Sigmoid colon (tissue), 7 donors: ENCODE measurements around the gene HOXC5. TPM values are rescaled to one million over a fixed set of nuclear protein-coding genes. Genes with fewer than 3 reads are reported as not detected.

Source experiments
- DNase-seq: peaks from one replicate; pipeline ENCODE4 v3.0.0-alpha.2; 2019
- H3K27ac ChIP-seq, 4 donors: fragments of 200-600 bp; sonication (generic); one replicate each; pipeline ENCODE4 v1.5.1; 2016 to 2019; ENCODE audit warnings: mild to moderate bottlenecking in 1 of 4
- H3K27me3 ChIP-seq, 3 donors: fragments of 200-600 bp; sonication (generic); one replicate each; pipeline ENCODE4 v1.5.1; 2019; ENCODE audit warnings: mild to moderate bottlenecking in 1 of 3
- H3K36me3 ChIP-seq, 4 donors: fragments of 200-600 bp; sonication (generic); one replicate each; pipeline ENCODE4 v1.5.1; 2016 to 2019
- H3K4me1 ChIP-seq, 4 donors: fragments of 200-600 bp; sonication (generic); one replicate each; pipeline ENCODE4 v1.5.1; 2017 to 2019
- H3K4me3 ChIP-seq, 4 donors: fragments of 200-600 bp; sonication (generic); one replicate each; pipeline ENCODE4 v1.5.1; 2017 to 2019; ENCODE audit warnings: mild to moderate bottlenecking in 2 of 4, moderate library complexity in 1 of 4
- H3K9me3 ChIP-seq, 4 donors: fragments of 200-600 bp in 3 of 4; sonication (generic) in 3 of 4; one replicate each; pipeline versions ENCODE4 v1.5.1 to v1.6.1; 2013 to 2019
- EP300 ChIP-seq, 4 donors: sonication (generic); formaldehyde crosslinking; IDR thresholded peaks; one replicate each; pipeline ENCODE4 v1.6.1; 2017; ENCODE audit warnings: antibody characterized with exemption in 4 of 4
- POLR2A ChIP-seq, 2 donors: fragments of 450-650 bp; IDR thresholded peaks; one replicate each; pipeline ENCODE4 v1.6.1; 2016; ENCODE audit warnings: antibody characterized with exemption in 2 of 2, mild to moderate bottlenecking in 2 of 2, moderate library complexity in 2 of 2
- POLR2AphosphoS5 ChIP-seq, 4 donors: sonication (generic); formaldehyde crosslinking; IDR thresholded peaks; one replicate each; pipeline ENCODE4 v1.6.1; 2017; ENCODE audit warnings: antibody characterized with exemption in 4 of 4
- WGBS, 2 donors: extraction: QIAGEN DNeasy Blood & Tissue Kit; methylation state at CpG; one replicate each; pipeline ENCODE4 v1.1.7; 2013; 5-methylcytosine and 5-hydroxymethylcytosine counted together
- intact Hi-C: fragments of 100-400 bp; cut with DNase I; formaldehyde crosslinking; loops from one replicate; pipeline ENCODE4 v1.15.1; 2023
- polyA plus RNA-seq, 3 donors: library from polyadenylated mRNA; stranded (reverse); fragments of 200-250 nt; gene quantifications; one replicate each; pipeline ENCODE4 v1.2.3, GENCODE V29; 2013
- total RNA-seq, 4 donors: library from RNA; depleted of rRNA; stranded (reverse); fragments of >200 nt; gene quantifications; one replicate each; pipeline ENCODE4 v1.1.0, GENCODE V29; 2016
- TF ChIP-seq, protein P1 (sequence below), 4 experiments: fragments of 450-650 bp in 3 of 4; fragments of 200-600 bp in 1 of 4; IDR thresholded peaks; one replicate each; pipeline ENCODE4 v1.5.1; 2016 to 2019; ENCODE audit warnings: antibody characterized with exemption in 4 of 4, mild to moderate bottlenecking in 3 of 4, moderate library complexity in 2 of 4
- donor health status: healthy with polysubstance abuse.
- donor health status: Bipolar disorder and iron deficiency.
- donor health status: healthy.

The HOXC5 gene
- total and polyA plus RNA-seq, 7 donors = 0.03 to 1.4 TPM; not detected in 5

DNA sequence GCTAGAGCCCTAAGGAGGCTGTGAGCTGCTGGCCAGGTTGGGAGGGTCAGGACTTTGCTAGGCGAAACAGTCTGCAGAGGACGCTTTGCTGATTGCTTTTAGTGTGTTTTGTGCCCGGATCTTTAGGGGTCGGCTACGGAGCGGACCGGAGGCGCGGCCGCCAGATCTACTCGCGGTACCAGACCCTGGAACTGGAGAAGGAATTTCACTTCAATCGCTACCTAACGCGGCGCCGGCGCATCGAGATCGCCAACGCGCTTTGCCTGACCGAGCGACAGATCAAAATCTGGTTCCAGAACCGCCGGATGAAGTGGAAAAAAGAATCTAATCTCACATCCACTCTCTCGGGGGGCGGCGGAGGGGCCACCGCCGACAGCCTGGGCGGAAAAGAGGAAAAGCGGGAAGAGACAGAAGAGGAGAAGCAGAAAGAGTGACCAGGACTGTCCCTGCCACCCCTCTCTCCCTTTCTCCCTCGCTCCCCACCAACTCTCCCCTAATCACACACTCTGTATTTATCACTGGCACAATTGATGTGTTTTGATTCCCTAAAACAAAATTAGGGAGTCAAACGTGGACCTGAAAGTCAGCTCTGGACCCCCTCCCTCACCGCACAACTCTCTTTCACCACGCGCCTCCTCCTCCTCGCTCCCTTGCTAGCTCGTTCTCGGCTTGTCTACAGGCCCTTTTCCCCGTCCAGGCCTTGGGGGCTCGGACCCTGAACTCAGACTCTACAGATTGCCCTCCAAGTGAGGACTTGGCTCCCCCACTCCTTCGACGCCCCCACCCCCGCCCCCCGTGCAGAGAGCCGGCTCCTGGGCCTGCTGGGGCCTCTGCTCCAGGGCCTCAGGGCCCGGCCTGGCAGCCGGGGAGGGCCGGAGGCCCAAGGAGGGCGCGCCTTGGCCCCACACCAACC, 3.1 kb upstream of the HOXC5 start:
- no peaks in the 10 kb centered on the region for H3K36me3 ChIP-seq
- DNase-seq = no peak
- TF ChIP-seq EP300 (IDR thresholded peaks at IDR 0.05) (no peak), POLR2AphosphoS5 (IDR thresholded peaks at IDR 0.05) (no peak), POLR2A (IDR thresholded peaks at IDR 0.05) (no peak)
- TF ChIP-seq, protein P1, sequence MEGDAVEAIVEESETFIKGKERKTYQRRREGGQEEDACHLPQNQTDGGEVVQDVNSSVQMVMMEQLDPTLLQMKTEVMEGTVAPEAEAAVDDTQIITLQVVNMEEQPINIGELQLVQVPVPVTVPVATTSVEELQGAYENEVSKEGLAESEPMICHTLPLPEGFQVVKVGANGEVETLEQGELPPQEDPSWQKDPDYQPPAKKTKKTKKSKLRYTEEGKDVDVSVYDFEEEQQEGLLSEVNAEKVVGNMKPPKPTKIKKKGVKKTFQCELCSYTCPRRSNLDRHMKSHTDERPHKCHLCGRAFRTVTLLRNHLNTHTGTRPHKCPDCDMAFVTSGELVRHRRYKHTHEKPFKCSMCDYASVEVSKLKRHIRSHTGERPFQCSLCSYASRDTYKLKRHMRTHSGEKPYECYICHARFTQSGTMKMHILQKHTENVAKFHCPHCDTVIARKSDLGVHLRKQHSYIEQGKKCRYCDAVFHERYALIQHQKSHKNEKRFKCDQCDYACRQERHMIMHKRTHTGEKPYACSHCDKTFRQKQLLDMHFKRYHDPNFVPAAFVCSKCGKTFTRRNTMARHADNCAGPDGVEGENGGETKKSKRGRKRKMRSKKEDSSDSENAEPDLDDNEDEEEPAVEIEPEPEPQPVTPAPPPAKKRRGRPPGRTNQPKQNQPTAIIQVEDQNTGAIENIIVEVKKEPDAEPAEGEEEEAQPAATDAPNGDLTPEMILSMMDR (IDR thresholded peaks at IDR 0.05) = no peak
- H3K27ac ChIP-seq = no peak overlapping the region
- no peaks in the 10 kb centered on the region for H3K9me3 ChIP-seq
- H3K4me3 ChIP-seq = no peak overlapping the region
- H3K4me1 ChIP-seq = peaks cover 0 to 42% (median 34%) of the 10 kb centered on the region in 4 donors
- intact Hi-C loops = loop anchor here (5.0 kb wide), 1 partner anchor 98 kb away; no protein-coding TSS in a partner anchor
- 19 to 26% methylated on average over 53 of the region's 53 CpGs for WGBS, 2 donors
- H3K27me3 ChIP-seq = peaks cover 65 to 100% (median 99%) of the 10 kb centered on the region in 3 donors

DNA sequence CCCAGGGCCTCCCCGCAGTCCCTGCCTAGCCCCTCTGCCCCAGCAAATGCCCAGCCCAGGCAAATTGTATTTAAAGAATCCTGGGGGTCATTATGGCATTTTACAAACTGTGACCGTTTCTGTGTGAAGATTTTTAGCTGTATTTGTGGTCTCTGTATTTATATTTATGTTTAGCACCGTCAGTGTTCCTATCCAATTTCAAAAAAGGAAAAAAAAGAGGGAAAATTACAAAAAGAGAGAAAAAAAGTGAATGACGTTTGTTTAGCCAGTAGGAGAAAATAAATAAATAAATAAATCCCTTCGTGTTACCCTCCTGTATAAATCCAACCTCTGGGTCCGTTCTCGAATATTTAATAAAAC, 2.4 kb upstream of the HOXC5 start:
- peaks cover 0 to 42% (median 34%) of the 10 kb centered on the region in 4 donors for H3K4me1 ChIP-seq
- H3K4me3 ChIP-seq = no peak overlapping the region
- peaks cover 69 to 100% (median 99%) of the 10 kb centered on the region in 3 donors for H3K27me3 ChIP-seq
- DNase-seq = no peak
- no peak overlapping the region for H3K27ac ChIP-seq
- TF ChIP-seq, protein P1 (IDR thresholded peaks at IDR 0.05) = no peak
- TF ChIP-seq POLR2A (IDR thresholded peaks at IDR 0.05) = no peak
- no peak for TF ChIP-seq POLR2AphosphoS5 (IDR thresholded peaks at IDR 0.05)
- no peak for TF ChIP-seq EP300 (IDR thresholded peaks at IDR 0.05)
- WGBS, 2 donors = 24 to 29% methylated on average over 7 of the region's 7 CpGs
- intact Hi-C loops = loop anchor here (5.0 kb wide), 1 partner anchor 97 kb away; no protein-coding TSS in a partner anchor
- H3K36me3 ChIP-seq = no peaks in the 10 kb centered on the region
- no peaks in the 10 kb centered on the region for H3K9me3 ChIP-seq

DNA sequence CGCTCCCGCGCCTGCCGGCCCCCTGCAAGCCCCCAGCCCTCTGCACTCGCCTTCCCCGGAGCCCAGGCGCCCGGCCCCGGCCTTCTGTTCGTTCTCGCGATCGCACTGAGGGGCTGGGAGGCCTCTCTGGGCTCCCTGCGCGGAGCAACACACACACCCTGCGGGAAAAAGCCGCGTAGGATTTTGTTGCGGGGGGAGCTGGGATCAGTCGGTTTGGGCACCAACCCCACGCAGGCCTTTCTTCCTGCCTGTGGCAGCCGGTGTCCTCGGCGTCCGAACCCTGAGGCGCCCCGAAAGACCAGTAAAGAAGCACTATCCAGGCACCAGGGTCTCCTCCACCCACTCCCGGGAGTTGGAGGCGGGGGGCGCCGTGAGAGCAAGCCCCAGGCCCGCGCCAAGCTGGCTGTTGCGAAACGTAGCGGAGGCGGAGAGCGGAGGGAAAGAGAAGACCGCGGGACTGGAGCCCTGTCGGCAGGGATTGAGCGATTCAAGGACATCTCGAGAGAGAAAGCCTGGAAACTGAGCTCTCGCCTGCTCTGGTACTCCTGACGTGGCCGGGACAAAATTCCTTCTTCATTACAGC, 1.9 kb upstream of the HOXC5 start:
- H3K27ac ChIP-seq = peak overlapping the region in 1 of 4 donors; percentile 11
- no peaks in the 10 kb centered on the region for H3K9me3 ChIP-seq
- H3K4me1 ChIP-seq = peaks cover 0 to 42% (median 34%) of the 10 kb centered on the region in 4 donors
- no peak overlapping the region for H3K4me3 ChIP-seq
- intact Hi-C loops = loop anchor here (5.0 kb wide), 1 partner anchor 96 kb away; no protein-coding TSS in a partner anchor
- no peak for DNase-seq
- WGBS, 2 donors = 9 to 19% methylated on average over 46 of the region's 46 CpGs
- peaks cover 67 to 100% (median 96%) of the 10 kb centered on the region in 3 donors for H3K27me3 ChIP-seq
- H3K36me3 ChIP-seq = no peaks in the 10 kb centered on the region
- TF ChIP-seq POLR2A (IDR thresholded peaks at IDR 0.05) (no peak), EP300 (IDR thresholded peaks at IDR 0.05) (no peak), POLR2AphosphoS5 (IDR thresholded peaks at IDR 0.05) (no peak)
- TF ChIP-seq, protein P1 (IDR thresholded peaks at IDR 0.05) = no peak

DNA sequence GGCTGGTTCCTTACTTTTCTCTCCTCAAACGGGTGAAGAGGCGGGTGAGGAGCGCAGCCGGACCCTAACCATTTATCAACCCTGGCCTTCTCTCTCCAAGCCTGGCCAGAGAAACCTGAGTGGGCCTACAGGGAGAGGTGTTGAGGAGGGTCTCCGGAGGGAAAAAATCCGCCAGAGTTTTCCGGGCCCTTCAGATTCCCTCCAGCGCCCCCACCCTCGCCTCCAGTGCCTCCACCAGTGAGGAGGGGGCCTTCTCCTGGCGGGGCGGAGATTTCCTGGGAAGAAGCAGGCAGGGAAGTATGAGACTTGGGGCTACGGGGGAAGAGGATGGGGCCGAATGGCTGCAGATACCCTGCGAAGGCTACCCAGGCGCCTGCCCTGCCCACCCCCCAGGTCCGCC, 1.4 kb upstream of the HOXC5 start:
- Histone ChIP-seq H3K36me3 (no peaks in the 10 kb centered on the region), H3K4me1 (peaks cover 0 to 42% (median 34%) of the 10 kb centered on the region in 4 donors), H3K9me3 (no peaks in the 10 kb centered on the region), H3K27ac (no peak overlapping the region), H3K27me3 (peaks cover 65 to 100% (median 96%) of the 10 kb centered on the region in 3 donors), H3K4me3 (no peak overlapping the region)
- 38 to 55% methylated on average over 16 of the region's 16 CpGs for WGBS, 2 donors
- no peak for DNase-seq
- TF ChIP-seq EP300 (IDR thresholded peaks at IDR 0.05) (no peak), POLR2A (IDR thresholded peaks at IDR 0.05) (no peak), POLR2AphosphoS5 (IDR thresholded peaks at IDR 0.05) (no peak)
- TF ChIP-seq, protein P1 (IDR thresholded peaks at IDR 0.05) = no peak
- intact Hi-C loops = loop anchor here (5.0 kb wide), 1 partner anchor 96 kb away; no protein-coding TSS in a partner anchor
